GM19035 (cell line): ENCODE data around the gene CFAP221.
A peak's percentile ranks its signal among the peaks of the same experiment; 100 is the strongest.

ENCODE experiments used
- ATAC-seq: cut with Tn5 transposase; IDR thresholded peaks from one replicate; pipeline ENCODE4 v1.9.1; 2021; ENCODE audit not compliant: unreplicated experiment

The CFAP221 gene

DNA sequence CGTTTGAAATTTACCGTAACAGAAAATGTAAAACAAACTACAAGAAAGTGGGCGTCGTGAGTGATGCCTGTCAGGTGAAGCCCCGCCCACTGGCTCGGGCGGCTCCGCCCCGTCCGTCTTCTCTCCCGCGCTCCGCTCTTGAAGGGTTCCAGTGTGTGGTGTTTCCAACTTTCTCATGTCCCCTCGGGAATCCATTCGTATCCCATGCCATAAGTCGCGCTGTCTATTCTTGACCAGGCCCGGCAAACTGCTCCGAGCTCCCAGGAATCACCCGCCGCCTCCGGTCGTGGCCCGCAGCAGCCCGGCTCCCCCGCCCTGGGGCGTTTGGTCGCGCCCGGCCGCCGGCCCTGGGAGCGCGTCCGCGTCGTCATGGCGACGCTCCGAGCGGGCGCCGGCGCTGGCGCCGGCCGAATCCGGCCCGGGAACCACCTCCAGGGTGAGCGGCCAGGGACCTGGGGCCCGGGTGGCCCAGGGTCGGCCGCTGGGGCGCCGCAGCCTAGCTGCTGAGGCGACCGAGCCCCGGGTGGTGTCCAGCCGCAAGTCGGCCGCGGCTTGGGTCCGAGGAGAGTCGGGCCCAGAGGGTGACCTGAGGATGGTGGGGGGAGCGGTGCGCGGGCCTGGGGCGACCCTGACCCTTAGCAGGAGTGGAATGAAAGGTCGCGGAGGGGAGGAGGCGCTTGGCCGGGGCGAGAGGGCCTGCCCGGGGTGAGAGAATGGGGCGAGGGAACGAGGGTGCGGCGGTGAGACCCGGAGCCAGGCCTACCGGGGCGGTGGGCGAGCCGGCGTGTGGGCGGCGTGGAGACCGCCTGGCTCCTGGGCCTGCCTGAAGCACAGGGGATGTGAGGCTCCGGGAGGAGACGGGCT is at the start of gene CFAP221:
Gene CFAP221, plus strand, starts transcription at position 375 of the 864 bp plus-strand sequence. CDS start 1,683 bp downstream, outside the sequence.
- ATAC-seq, result peak; percentile 90

DNA sequence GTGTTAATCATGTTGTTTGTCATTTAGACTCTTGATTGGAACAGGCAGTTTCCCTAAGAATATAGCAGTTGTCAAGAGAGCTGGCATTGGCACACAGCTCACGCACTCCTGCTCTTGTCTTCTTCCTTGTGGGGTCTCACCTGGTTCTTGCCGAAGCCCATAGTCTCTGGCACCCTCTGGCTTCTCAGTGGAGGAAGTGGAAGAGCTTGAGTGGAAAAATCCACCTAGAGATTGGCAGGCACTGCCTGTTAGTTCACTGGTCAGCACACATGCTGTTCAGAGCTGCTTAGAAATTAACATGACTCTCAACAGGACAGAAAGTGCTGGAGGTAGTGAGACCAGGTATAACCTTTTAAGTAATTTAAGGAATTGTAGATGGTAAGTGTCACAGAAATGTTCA is 48.3 kb upstream of the CFAP221 start:
- ATAC-seq, result no peak

DNA sequence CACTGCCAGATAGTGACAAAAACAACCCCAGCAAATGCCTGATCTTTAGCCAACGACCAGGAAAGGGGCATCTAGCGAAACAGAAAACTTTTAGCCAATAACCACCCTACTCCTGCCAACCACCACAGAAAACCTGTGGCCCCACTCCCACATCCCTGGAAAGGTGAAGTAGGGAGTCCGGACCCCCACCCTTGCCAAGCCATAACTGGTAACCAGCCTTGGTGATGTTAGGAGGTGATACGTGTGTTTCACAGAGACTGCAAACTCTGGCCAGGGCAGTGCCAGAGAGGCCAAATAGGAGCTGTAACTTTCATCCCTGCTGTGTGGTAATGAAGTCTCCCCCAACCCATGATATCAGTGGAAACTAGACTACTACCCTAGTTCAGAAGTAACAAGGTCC is 47.6 kb upstream of the CFAP221 start:
- ATAC-seq, result no peak

DNA sequence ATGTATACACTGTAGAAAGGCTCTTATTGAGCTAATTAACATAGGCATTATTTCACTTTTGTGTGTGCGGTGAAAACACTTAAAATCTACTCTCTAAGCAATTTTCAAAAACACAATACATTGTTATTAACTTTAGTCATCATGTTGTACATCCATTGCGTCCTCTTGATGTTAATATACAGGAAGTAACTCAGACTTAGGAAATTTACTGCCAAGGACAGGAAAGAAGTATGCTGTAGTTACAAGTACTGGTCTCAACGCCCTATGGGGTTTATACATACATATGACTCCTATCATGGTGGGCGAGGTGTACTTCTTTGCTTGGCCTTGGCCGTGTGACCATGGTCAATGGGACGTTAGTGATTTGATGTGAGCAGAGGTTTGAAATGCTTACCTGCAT is 35.5 kb upstream of the CFAP221 start:
- no peak for ATAC-seq

DNA sequence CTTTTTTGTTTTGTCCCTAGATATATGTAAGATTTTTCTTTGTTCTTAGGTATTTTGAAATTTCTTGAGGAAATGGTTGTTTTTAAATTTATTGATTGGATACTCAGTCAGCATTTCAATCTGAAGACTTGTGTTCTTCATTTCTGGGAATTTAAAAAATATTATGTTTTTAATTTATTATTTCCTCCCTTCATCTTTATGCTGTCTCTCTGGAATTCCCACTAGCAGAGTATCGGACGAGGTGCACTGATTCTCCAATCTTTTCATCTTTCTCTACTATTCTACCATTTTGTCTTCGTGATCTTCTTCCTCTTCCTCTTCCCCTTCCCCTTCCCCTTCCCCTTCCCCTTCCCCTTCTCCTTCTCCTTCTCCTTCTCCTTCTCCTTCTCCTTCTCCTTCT is 32.3 kb upstream of the CFAP221 start:
- ATAC-seq, result no peak

DNA sequence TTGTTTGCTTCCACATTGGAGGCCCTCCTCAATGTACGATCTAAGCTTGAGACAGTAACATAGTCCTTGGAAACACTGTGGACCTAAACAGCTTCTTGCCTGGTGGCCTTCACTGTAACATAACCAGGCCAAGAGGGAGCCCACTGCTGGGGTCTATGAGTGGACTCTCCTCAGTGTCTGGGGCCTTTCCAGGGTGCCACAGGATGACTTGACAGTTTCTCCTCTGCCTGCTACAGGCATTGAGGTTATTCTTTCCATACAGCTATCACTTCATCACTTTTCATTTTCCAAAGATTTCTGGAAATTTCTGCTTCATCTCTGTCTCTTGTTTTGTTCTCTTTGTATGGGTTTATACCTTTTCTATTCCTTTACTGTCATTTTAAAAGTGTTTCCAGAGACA is 31.3 kb upstream of the CFAP221 start:
- no peak for ATAC-seq

DNA sequence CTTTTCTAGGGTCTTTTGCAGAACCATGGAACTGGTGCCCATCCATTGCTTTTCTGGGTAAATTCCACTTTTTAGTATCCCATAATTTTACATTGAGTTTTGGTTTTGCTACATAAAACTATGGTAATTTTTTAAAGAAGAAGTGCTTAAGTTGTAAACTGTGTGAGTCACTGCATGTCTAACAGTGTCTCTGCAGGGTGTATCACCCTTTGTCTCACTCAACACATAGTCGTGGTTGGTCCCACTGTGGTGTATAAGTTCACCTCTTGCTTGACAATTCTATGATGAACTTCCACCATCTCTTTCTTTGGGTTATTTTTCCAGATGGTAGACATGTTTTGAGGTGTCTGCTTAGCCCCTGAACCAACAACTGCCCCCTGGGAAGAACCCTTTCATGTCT is 30.4 kb upstream of the CFAP221 start:
- ATAC-seq, result no peak

DNA sequence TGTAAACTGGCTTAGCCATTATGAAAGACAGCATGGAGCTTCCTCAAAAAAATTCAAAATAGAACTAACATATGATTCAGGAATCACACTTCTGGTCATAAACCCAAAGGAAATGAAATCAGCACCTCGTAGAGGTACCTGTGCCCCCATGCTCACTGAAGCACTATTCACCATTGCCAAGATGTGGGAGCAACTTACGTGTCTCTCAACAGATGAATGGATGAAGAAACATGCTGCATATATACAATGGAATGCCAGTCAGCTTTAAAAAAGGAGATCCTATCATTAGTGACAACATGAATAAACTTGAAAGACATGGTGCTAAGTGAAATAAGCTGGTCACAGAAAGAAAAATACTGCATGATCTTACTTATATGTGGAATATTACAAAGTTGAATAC is 28.1 kb upstream of the CFAP221 start:
- ATAC-seq, result no peak

DNA sequence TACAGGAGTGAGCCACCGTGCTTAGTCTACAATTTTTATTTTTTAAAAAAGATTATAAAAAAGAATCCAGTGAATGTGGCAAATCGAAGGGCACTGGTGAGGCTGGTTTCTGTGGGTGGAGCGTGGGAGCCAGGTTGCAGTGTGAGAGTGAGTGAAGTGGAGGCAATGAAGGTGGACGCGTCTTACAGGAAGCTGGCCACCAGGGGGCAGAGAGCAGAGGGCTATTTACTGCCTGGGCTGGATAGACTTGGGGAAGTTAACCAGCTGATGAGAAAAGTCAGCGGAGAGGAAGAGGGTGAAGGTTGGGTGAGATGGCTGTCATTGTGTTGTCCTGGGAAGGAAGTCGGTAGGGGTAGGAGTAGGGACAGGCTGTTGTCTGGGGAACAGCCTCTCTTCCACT is 26.8 kb upstream of the CFAP221 start:
- ATAC-seq, result peak; percentile 86

DNA sequence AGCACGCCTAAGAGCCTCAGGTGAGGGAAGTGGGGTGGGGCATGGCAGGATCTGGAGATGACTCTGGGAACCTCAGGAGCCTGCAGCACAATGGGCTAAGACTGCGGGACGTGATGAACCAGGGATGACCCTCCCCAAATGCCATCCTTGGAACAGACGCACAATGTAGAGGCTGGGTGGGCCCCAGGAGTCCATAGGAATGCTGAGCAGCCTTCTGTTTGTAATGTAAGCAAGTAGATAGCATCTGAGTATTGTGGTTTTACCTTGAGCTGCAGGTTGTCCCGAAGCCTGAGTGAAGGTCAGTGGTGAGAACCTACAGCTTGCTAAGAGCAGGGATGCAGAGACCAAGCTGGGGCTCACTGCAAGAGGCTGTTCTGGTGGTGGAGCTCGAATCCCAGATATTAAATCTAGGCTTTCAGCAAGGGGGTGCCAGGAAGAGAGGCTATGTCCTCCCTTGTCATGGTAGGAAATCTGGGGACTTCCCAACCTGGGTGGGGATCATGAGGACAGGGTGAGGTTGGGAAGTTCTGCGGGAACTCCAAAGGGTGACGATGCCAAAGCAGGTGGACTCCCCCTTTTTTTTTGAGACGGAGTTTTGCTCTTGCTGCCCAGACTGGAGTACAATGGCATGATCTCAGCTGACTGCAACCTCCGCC is 25.7 kb upstream of the CFAP221 start:
- no peak for ATAC-seq

DNA sequence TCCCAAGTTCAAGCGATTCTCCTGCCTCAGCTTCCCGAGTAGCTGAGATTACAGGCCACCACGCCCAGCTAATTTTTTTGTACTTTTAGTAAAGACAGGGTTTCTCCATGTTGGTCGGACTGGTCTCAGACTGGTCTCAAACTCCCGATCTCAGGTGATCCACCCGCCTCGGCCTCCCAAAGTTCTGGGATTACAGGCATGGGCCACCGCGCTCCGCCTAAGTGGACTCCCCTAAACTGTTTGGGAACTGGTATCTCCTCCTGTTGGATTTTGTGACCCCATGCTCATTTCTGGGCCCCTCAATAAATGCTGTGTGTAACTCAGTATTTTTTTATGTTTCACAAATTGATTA is 25.2 kb upstream of the CFAP221 start:
- ATAC-seq, result no peak

DNA sequence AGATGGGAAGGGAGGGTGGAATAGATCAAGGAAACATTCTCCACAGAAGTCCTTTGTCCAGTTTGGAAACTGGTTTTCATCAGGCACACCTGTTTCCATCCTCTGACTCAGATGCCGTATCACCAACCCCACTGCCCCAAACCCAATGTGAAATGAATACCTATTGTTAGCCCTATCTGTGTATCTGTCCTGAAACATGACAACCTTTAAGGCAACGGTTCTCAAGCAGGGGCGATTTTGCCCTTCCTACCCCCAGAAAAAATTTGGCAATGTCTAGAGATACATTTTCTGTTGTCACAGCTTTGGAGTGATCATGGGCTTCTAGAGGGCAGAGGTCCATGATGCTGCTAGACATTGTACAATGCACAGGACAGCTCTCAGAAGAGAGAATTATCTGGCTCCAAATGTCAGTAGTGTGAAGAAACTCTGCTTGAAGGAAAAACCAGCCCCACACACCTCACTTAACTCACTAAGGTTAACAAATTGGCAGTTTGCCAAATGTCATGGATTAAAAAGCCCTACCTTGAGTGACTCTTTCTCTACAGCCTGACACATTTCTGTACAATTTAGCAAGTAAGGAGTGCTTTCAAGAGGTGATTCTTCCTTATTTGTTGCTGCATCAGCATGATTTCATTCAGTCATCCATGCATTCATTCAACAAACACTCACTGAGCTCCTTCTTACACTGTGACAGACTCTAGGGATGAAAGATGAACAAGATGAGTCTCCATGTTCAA is 23.4 kb upstream of the CFAP221 start:
- ATAC-seq, result no peak

DNA sequence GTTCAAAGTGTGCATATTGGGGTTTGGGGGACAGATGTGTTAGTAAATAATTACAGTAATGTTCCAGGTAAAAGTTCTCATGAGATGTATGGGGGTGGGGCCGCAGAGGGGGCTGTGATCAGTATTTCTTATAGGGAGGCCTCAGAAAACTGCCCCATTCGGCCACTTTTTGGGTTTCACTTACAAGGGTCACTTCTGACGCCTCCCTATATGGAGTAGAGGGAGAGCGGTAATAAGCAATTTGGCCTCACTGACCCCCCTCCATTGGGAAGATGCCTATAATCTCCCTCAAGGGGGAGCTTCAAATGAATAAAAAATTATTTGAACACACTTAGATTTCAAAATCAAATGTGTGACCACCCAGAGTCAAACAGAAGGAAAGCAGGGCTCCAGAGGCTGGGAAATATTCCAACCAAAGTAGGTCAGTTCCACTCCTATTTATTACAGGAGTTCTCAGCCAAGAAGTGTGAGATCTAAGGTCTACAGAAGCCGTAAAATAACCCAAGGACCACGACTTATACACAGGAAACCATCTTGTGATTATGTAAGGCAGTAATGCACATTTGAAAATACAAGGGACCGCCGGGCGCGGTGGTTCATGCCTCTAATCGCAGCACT is 22.7 kb upstream of the CFAP221 start:
- ATAC-seq, result no peak

DNA sequence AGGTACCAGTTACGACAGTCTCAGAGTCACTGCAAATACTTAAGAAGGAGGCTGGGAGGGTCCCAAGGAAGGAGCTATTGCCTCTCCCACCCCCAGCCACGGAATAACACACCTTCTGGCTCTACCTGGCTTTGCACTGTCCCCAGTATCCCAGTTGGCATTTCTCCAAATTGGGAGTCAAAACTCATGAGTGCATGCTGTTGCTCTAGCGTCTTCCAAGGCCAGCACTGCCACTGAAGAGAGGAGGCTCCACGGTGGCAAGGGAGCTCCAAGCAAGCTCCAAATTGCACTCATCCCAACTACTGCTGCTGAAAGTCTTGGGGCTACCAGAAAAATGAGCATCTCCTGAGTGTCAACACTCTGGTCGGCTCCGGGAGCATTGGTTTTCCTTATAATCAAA is 21.6 kb upstream of the CFAP221 start:
- no peak for ATAC-seq

DNA sequence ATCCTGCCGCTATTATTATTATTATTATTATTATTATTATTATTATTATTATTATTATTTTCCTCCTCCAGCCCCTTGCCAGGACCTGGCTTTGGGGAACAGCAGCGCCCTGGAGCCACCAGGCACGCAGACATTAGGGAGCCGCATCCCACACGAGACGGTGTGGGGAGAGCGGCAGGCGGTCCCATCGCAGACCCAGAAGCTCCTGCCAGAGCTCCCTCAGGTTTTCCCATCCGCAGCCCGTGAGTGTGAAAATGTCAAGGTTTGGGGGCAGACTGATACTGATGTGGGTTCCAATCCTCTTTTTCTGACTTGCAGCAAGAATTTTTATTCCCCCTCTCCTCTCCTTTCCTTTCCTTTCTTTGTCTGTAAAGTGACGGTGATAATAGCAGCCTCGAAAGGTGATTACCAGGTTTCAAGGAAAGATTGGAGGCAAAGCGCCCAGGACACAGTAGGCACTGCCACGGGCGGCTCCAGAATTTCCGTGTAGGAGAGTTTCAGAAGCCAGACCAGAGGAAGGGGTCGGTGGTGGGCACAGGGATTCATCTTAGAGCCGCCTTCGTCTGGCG is 20.8 kb upstream of the CFAP221 start:
- no peak for ATAC-seq

DNA sequence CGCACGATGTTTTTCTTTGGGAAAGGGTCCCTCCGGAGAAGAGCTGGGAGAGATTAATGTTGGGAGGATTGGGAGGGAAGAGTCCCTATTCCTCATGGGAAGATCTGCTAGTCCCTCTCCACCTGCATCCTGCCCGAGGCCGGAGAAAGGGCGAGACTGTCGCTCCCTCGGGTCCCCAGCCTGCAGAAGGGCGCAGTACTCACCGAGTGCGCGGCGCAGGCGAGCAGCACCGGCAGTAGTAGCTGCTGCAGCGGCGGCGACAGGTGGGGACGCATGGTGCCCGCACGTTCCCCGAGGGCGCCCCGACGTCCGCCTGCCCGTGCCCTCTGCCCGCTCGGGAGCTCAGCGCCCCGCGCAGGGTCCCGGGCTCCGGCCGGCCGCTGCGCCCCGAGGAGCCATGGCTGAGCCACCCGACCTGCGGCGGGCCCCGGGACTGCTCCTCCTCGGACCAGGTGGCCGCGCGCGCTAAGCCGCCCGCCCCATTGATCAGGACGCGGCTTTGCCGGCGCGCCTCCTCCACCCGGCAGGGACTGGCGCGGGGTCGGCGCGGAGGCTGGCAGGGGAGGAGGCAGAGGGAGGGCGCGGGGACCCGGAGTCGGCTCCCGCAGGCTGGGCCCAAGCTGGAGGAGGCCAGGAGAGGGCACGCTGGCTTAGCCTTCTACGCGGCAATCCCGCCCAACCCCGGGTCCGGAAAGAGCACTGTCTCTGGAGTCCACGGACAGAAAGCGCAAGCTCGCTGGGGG is 20.1 kb upstream of the CFAP221 start, which contains the start of gene SCTR:
Gene SCTR, minus strand, starts transcription at position 532 of the 743 bp plus-strand sequence. Its CDS starts 257 bp downstream, at position 275.
- ATAC-seq, result no peak

DNA sequence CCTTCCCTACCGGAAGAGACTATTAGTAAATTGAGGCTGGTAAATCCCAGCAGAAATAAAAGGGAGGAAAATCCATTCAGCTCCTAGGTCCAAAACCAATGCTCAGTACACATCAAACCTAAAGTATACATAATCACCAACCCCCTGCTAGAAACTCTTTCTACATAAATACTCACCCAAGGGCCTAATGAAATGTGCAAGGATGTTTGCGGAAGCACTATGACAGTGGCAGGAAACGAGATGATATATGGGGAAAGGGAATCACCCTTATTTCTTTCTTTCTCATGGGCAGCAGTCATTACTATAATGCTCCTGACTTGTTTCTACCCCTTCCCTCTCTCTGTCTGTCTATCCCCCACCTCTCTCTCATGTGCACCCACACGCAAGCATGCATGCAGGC is 18.6 kb upstream of the CFAP221 start:
- ATAC-seq, result no peak

DNA sequence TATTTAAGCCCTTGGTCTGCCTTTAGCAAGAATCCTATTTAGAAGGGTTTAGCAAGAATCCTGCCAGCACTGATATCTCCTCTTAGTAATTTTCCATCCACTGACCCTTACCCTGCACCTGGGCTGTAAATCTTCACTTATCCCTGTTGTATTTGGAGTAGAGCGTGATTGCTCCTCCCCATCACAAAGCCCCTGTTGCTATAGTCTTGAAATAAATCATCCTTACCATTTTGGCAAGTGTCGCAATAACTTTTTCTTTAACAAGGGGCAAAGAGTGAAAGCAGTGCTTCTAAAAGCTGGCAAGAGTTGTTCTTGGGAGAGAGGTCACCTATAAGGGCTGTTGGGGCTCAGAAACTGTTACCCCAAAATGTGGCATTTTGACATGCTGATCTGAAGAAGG is 16.2 kb upstream of the CFAP221 start:
- no peak for ATAC-seq

DNA sequence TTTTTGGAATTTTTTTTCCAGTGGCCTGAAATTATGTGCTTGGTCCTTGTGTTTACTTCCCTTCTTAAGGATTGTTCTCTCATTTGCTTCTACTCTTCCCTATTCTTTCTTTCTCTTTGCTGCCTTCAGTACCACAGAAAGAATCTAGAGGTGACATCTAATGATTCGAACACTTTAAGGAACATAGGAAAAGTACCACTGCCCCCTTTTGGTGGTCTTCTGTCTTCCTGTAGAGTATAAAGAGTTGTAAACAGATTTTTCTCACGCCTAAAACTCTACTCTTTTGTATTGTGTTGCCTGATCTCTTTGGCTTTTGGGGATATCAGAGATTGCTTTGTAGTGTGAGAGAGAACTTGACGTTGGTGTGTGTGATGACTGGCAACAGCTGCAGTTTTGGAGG is 13.0 kb upstream of the CFAP221 start:
- no peak for ATAC-seq

DNA sequence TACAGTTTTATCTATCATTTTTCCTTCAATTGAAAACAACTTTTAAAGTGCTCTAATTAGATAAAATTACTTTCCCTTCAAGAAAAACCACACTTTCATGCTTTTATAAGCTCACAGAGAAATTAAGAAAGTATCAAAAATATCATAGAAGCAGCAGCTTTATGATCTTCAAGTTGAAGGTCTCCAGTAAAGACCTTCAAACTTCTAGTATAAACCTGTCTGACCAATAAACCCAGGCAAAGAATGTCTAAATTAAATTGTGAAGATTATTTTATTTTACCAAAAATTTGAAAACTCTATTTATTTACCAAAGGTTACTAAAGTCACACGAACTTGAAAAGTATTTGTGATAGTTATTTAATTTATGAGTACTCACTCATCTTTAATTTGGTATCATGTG is 10.7 kb upstream of the CFAP221 start:
- no peak for ATAC-seq
